ENCODE results near the gene AMIGO1.

- TF ChIP-seq TAF1 (IDR thresholded peaks at IDR 0.05; ENCODE audit: low read depth, low read length) (no peak), POLR2A (IDR thresholded peaks at IDR 0.05; ENCODE audit: low read depth, low read length) (no peak), POLR2AphosphoS5 (IDR thresholded peaks at IDR 0.05; ENCODE audit: low read depth, low read length) (no peak), SPI1 (IDR thresholded peaks at IDR 0.05; ENCODE audit: low read depth, low read length) (no peak)
Observed at GRCh38 chr1:109487261-109487660, 22.3 kb downstream of the AMIGO1 start.

Data from GM12891 (cell line).